Daoy (cell line): Measurements from ENCODE around the gene MTFMT. TPM values are rescaled to one million over a fixed set of nuclear protein-coding genes. Genes with fewer than 3 reads are reported as not detected.
"Not testable (repeated sequence)": the region's sequence is repeated elsewhere in the genome, so short reads cannot be mapped to it uniquely, and the experiment has no call there.

ENCODE experiments used
- DNase-seq: peaks from one replicate; pipeline ENCODE4 v3.0.0-alpha.2; 2015; ENCODE audit warnings: low read depth
- total RNA-seq: library from RNA; depleted of rRNA; stranded (reverse); fragments of >200 nt; shearing (Covaris generic); gene quantifications from 2 replicates; pipeline ENCODE4 v1.2.3, GENCODE V29; 2014

Gene MTFMT
- total RNA-seq, 1 experiment from 2014 or later: 15.9 TPM

DNA sequence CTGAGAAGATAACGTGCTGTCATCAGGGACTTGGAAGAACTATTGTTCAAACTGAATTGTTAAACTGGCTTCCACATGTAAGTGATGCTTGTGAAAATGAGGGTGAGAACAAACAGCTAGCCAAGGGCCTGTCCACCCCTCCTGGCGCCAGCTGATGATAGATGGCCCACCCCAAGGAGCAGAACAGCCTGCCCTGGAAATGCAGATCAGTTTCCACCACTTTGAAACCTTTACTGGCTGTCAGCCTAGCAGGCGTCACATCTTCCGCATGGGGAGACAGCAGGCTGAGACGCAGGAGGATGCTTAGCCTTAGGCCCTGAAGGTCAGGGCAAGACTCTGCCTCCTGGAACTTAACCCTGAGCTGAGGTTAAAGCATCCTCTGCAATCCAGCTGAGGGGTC is 9.4 kb upstream of the MTFMT start:
- no peak for DNase-seq

DNA sequence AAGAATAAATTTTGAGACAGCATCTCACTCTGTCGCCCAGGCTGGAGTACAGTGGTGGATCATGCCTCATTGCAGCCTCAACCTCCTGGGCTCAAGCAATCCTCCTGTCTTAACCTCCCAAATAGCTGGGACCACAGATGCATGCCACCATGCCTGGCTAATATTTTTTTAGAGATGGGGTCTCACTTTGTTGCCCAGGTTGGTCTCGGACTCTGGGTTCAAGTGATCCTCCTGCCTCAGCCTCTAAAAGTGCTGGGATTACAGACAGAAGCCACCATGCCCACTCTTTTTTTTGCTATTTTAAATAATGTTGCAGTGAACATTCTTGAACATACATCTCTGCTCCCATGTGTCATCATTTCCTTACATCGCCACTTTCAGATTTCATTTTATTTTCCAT is 9.0 kb upstream of the MTFMT start:
- DNase-seq: no peak

DNA sequence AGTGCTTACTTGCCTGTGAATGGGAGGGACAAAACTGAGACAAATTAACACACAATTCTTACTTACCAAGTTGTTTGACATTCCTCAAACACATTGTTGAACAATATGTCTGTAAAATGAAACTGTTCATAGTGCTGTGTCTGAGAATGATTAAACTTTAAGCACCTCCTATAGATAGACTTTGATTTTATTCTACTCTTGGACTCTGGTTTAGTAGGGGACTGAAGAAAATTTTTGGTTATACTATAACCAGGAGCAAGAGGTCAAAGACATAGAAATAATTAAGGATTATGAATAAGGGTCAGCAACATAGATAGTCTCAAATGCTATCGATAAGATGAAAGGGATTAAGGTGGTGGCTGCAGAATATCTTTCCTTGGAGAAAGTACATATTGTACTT is 7.9 kb upstream of the MTFMT start:
- no peak for DNase-seq

DNA sequence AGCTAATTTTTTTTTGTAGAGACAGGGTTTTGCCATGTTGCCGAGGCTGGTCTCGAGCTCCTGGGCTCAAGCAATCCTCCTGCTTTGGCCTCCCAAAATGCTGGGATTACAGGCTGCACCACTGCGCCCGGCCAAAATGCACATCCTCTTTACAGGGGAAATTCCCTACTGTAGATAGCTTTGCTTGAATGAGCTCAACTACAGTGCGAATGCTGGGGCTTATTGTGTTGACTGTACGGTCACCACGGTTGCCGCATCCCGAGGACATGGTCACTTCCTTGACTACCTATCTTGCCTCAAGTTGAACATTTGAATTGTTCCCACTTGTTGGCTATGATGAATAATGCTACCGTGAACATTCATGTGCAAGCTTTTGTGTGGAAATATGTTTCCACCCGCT is 5.3 kb upstream of the MTFMT start:
- no peak for DNase-seq

DNA sequence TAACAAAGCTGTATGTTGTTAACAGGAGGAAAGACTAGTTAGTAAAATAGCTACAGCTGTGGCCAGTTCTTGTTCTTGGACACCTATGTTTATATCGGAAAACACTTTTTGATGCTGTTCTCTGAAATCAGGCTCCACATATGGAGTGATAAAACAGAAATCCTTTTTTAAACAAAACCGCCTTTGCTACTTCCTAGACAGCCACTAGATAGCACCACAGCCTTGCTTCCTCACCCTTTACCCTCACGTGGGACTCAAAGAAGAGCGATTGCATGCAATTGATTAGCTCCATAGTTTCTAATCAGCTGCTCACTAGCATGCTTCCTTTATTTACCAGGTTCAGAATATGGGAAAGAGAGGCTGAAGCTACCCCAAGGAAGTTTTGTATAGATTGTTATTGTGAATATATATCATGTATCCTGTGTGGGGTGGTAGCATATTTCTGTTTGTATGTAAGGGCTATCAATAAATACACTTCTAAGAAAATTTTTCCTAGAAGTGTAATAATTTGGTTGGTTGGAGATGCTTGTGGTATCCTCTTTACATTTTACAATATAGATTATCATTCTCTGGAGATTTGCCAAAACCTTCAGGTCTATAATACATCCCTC is 4.3 kb upstream of the MTFMT start:
- peak; percentile 42 for DNase-seq

DNA sequence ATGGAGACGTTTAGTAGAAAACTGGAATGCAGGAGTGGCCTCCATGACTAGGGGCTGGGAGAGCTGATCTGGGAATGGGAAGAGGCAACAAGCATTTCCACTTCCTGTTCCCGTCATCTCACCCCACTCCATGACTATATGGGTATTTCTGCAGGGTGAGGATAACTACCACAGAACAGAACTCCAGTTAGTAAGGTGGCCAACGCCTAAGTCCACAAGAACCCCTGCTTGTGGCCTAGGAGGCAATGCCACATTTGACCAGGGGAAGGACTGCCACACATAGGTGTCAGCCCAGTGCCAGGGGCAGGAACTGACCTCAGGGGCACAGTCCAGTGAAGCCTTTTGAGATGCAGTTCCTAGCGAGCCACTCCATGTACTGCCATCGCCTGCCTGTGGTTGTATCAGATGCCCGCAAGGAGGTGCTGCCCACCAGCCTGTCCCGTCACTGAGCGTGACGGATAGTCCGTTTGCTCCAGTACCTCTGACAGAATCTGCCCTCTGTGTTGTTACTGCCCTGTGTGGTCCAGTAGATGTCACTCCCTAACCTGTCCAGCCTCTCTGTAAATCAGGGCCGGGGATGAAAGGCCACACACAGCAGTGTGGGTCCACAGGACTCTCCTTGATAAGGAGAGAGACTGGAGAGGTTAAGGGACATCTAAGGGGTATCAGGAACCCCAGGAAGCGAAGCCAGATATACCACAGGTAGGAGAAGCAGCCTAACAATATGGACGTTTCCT is 3.5 kb upstream of the MTFMT start:
- peak; percentile 72 for DNase-seq

DNA sequence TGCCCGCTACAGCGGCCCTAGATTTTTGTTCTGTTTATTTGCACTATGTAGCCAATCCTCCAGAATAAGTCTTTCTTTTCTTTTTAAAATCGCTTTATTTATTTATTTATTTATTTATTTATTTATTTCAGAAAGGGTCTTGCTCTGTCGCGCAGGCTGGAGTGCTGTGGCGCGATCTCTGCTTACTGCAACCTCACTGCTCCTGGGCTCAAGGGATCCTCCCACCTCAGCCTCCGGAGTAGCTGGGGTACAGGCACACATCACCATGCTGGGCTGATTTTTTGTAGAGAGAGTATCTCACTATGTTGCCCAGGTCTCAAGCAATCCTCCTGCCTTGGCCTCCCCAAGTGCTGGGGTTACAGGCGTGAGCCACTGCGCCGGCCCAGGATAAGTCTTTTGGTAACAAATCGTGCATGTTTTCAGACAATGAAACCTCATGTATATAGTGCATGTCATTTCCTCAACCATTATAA is 333 bp upstream of the MTFMT start:
- DNase-seq: no peak

DNA sequence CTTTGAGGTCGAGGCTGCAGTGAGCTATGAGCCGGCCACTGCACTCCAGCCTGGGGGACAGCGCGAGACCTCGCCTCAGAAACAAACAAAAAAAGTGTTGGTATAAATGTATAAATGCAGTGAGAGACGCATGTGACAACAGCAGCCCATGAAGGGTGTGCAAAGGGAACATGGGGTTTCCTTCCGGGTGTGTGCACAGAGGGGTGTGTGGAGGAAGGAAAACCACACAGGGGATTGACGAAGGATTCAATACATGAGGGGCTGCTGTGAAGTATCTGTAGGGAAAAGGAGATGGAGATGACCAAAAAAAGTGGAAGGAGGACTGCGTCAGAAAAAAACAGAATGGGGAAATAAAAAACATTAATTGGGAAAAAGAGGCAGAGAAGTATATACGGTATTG is 1.1 kb downstream of the MTFMT start:
- no peak for DNase-seq

DNA sequence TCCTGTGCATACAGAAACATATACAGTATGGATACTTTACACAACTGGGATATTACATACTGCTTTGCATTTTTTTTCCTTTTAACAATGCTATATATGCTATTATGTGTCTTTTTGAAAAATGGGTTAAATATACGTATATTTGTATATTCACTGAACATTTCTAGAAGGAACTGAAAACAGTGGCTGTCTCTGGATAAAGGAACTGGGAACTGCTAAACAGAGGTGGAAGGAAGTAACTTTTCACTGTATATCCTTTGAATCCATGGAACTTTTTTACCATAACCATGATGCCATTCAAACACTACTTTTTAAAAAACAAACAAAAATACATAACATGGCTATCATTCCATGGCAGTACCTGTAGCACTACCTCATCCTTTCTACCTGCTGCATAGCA is 1.8 kb downstream of the MTFMT start:
- DNase-seq: no peak

DNA sequence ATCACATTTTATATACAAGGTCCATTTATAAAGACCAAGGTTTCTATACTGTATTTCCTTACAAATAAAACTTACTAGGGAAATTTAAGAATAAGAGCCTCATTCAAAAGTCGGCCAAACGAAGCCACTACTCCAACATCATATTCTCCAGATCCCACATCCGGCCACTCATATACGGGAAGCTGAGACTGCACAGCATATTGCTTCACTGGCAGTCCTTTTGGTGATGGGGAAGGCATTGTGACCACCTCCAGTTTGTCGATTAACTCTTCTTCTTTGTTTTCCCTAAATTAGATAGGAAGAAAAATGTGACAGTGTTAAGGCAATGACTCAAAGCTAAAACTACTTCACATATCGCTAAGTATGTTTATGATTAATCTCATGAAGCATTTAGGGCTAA is 2.7 kb downstream of the MTFMT start:
- DNase-seq: no peak

DNA sequence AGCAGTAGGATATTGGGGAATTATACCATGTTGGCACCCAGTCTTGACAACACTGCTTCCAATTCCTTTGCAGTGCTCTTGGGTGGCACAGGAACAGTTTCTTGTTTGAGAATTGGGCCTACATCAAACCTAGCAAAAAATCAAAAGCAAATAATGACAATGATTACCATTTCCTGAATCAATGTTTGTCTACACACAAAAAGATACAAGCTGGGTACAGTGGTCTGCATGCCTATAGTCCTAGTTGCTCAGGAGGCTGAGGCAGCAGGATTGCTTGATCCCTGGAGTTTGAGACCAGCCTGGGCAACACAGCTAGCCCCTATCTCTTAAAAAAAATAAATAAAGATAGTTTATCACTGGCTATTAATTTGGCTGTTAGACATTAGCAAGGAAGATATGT is 8.0 kb downstream of the MTFMT start:
- no peak for DNase-seq

DNA sequence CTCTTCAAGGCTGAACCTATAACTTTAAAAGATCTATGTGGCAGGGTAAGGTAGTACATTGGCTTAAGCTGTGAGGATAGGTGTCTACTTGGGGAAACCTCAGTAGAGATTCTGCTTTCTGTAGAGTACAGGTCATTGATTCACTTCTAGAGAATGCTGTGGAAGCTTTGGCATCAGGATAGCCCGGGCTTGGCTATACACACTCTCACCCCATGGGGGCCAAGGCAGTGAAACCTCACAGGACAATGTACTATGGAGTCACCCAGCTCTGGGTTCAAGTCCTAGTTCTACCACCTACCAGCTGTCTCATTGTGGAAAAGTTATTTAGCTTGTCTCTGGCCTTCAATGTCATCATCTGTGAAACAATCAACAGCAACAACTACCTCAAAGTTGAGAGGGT is 9.0 kb downstream of the MTFMT start:
- no peak for DNase-seq

DNA sequence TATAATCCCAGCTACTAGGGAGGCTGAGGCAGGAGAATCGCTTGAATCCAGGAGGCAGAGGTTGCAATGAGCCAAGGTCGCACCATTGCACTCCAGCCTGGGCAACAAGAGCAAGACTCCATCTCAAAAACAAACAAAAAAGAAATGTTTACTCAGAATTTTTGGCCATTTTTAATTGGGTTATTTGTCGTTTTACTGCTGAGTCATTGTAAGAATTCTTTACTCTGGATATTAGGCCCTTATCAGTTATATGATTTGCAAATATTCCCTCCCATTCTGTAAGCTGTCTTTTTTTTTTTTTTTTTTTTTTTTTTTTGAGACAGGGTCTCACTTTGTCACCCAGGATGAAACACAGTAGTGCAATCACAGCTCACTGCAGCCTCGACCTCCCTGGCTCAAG is 18.2 kb downstream of the MTFMT start:
- DNase-seq: not testable (repeated sequence)

DNA sequence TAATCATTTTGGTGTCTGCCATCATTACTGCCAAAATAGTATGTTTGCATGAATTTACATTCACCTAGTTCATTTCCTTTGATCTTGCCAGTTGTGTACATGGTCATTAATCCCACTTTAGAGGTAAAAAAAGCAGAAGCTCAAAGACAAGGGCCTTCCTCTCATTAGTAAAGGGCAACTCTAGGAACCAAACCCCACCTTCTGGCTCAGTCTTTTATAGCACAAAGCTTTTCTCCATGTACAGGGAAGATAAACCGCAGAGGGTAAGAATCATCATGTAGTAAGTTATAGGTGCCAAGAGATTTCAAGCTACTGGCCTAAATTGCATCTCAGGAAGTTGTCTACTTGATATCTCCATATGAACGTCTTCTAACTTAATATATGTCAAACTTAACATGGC is 20.5 kb downstream of the MTFMT start:
- no peak for DNase-seq

DNA sequence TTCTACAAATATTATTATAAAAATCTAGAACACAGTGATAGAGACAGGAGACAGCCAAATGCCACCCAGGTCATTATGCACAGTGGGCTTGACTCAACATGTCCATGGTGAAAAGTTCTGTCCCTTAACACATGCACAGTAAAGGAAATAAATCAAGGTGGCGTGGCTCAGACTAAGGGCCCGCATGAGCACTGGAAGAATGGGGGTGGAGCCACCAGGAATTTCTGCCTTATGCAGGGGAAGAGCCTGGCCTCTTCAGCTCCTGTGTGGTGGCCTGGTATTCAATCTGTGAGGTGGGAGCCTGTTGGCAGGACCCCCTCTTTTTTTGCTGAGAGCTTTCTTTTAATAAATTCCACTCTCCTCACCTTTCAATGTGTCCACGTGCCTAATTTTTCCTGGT is 22.6 kb downstream of the MTFMT start:
- no peak for DNase-seq

DNA sequence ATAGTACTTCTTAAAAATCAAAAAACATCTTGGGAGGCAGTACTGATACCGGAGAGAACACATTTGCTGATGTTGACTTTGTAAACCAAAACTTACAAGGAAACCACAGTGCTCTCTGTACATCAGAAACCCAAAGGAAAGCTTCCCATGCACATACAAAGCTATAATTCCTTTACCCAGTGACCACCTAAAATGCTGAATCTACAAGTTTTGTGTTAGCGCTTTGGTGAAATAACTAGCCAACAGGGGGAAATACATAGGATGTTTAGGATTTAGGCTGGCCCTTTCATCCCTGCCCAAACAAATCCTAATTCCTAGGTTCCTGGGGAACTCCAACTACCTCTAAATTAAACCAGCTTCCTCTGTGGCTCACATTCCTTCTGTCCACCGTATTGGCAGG is 24.4 kb downstream of the MTFMT start:
- DNase-seq: no peak

DNA sequence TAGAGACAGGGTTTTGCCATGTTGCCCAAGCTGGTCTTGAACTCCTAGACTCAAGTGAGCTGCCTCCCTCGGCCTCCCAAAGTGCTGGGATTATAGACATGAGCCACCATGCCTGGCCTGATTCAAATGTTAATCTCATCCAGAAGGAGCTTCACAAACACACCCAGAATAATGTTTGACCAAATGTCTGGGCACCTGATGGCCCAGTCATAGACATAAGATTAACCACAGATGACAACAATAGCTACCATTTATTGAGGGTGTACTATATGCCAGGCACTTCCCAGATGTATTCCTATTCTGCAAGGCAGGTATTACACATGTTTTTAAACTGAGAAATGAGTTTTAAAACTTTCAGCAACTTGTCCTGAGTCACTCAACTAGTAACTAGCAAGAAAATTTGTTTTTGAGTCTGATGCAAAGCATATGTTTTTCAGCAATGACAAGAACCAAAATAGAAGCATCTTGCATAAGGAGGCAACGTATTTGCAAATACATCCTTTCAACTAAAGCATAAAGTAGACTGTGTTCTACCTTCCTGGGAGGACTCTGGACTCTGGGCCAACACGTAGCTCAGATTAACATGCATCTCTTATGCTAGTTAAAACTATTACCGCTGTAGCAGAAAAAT is 31.6 kb downstream of the MTFMT start:
- no peak for DNase-seq

DNA sequence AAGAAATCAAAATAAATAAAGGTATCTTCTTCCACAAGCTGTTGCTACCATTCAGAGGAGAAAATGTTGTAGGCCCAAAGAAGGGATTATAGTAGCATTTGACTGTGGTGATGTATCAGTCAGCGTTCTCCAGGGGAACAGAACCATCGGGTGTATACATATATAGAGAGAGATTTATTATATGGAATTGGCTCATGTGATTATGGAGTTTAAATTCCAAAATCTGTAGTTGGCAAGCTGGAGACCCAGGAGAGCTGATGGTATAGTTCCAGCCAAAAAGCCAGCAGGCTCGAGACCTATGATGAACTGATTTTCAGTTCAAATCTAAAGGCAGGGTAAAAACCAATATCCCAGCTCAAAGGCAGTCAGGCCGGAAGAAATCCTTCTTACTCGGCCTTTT is 32.4 kb downstream of the MTFMT start:
- no peak for DNase-seq

DNA sequence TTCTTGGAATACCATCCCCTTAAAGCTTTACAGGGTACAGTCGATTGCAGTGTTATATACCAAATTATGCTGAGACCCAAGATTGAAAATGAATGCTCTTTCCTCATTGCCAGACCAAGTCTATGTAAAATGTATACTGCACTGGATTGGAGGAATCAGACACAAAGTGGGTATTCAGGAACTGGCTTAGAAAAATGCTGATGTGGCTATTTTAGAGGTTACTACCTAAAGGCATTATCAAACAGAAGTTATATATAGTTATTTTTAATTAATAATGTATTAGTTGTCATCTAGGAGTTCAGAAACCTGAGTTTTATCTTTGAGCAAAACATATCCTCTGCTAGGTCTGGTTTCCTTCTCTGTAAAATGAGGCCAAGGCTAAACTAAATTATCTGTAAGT is 36.1 kb downstream of the MTFMT start:
- DNase-seq: no peak

DNA sequence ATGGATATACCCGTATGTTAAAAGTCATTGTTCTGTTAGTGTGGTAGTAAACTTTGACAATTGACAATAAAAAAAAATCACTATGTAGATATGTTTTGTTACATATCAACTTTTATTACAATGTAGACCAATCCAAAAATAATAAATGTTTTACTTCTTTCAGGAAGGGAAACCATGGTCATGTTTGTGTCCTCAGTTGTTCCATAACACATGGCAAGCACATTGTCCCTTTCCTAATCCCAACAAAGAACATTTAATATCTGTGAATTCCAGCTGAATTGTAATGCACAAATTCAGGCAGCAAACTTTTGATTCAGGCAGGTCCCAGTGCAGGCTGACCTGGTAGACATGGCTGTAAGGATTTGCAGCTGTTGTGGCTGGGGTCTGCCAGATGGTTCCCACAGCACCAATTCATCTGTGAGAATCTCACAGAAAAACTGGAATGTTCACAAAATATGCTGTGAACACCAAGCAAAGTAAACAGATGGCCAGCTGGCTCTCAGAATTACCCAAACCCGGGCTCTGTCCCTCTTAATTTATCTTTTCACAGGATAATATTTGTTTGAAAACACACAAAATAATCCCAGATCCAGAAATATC is 37.8 kb downstream of the MTFMT start:
- no peak for DNase-seq

DNA sequence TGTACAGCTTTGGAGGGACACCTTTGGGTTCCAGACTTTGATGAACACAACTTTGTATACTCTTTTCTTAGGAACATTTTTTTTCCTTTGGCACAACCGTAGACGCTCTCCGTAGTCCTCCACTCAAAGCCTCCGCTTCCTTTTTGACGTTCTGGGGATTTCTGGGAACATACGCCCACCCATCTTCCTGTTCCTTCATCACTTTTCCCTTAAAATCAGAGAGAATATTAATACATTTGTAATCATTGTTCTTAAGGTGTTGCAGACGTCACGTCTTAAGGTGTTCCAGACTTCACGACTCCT is 39.3 kb downstream of the MTFMT start:
- no peak for DNase-seq

DNA sequence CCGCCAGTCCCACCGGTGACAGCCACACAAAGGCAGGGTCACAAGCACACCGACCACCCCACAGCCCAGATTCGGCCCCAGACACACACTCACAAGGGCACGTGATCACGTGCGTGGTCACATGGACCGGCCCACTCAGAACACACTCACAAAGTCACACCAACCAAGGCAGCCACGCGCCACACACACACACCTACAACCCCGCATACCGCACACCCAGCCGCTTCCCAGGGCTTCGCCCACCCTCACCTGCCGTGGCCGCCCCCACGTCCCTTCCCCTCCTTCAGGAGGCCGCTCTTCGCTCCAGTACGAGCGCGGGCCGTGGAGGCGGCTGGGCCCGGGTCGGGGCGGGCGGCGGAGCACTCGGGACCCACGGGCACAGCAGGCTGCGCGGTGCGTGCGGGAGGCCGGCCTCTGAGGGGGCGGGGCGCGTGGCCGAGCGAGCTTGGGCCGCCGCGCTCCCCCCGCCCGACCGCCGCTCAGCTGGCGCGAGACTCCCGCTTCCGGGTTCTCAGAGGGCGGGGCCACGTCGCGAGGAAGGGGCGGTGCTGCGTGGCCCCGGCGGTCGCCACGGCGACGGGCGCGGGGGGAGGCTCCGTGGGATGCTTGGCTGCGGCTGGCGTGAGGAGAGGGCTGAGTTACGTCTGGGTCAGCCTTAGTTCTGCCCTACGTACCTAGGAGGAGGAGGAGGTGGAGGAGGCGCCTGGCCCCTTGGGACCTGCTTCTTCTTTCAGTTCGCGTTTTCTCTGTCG is 39.8 kb downstream of the MTFMT start, which contains the start of gene SPG21:
SPG21 (minus strand) TSS at position 499 of the 752 bp plus-strand sequence. CDS start 6,345 bp downstream, outside the sequence.
- DNase-seq: peak; percentile 97
